SK-N-SH (cell line): ENCODE data around the gene SPOP. TPM values are rescaled to one million over a fixed set of nuclear protein-coding genes. Genes with fewer than 3 reads are reported as not detected.

Experiments
- CTCF ChIA-PET: fragments of 300-600, 350-600 bp; formaldehyde crosslinking; extraction: SDS; loops from one replicate; lab custom pipeline; 2021; lab: Yijun Ruan, JAX
- POLR2A ChIA-PET: fragments of 350-600 bp; sonication (Branson Sonifier 250); formaldehyde crosslinking; extraction: SDS; loops from one replicate; lab custom pipeline; 2020; ENCODE audit warnings: antibody characterized with exemption, inconsistent platforms; lab: Yijun Ruan, JAX
- DNase-seq: peaks from one replicate; pipeline ENCODE4 v3.0.0; 2012
- H2AFZ ChIP-seq: fragments of 200-600 bp; sonication (generic); 2 replicates; pipeline ENCODE4 v1.8.1; 2016; ENCODE audit warnings: antibody characterized with exemption, mild to moderate bottlenecking, low read depth
- H3F3A ChIP-seq: fragments of 200-600 bp; sonication (generic); replicated peaks from 2 replicates; pipeline ENCODE3; 2016; ENCODE audit warnings: antibody characterized with exemption, mild to moderate bottlenecking; ENCODE audit not compliant: insufficient read depth
- H3K27ac ChIP-seq, 2 experiments: fragments of 200-500 bp in 1 of 2; fragments of 200-600 bp in 1 of 2; sonication (Bioruptor generic) in 1 of 2; sonication (generic), shearing (Covaris generic) in 1 of 2; 2 replicates each; pipeline versions ENCODE4 v1.5.1 to v1.6.1; 2014 to 2016; ENCODE audit warnings: low read depth in 2 of 2, inconsistent platforms in 1 of 2, low read length in 1 of 2, mild to moderate bottlenecking in 1 of 2, mixed read lengths in 1 of 2
- H3K27me3 ChIP-seq: fragments of 200-600 bp; sonication (generic), shearing (Covaris generic); 2 replicates; pipeline ENCODE4 v1.6.1; 2016; ENCODE audit warnings: mixed run types; ENCODE audit not compliant: insufficient read depth
- H3K36me3 ChIP-seq, 2 experiments: fragments of 200-500 bp in 1 of 2; fragments of 200-600 bp in 1 of 2; sonication (Bioruptor generic) in 1 of 2; sonication (generic) in 1 of 2; replicated peaks in 1 of 2; 2 replicates each; pipeline versions ENCODE3 to v1.5.1; 2014 to 2016; ENCODE audit warnings: low read length in 1 of 2, mild to moderate bottlenecking in 1 of 2; ENCODE audit not compliant: insufficient read depth in 2 of 2, control insufficient read depth in 1 of 2
- H3K4me1 ChIP-seq, 2 experiments: fragments of 200-500 bp in 1 of 2; fragments of 200-600 bp in 1 of 2; sonication (Bioruptor generic) in 1 of 2; sonication (generic), shearing (Covaris generic) in 1 of 2; 2 replicates each; pipeline versions ENCODE4 v1.5.1 to v1.6.1; 2014 to 2016; ENCODE audit warnings: low read depth in 1 of 2, low read length in 1 of 2, mixed run types in 1 of 2; ENCODE audit not compliant: insufficient read depth in 2 of 2, control insufficient read depth in 1 of 2
- H3K4me2 ChIP-seq: fragments of 200-600 bp; sonication (generic), shearing (Covaris generic); 2 replicates; pipeline ENCODE4 v1.6.1; 2017; ENCODE audit warnings: mixed run types
- H3K4me3 ChIP-seq, 2 experiments: fragments of 200-500 bp in 1 of 2; fragments of 200-600 bp in 1 of 2; sonication (Bioruptor generic) in 1 of 2; sonication (generic), shearing (Covaris generic) in 1 of 2; 2 replicates each; pipeline versions ENCODE4 v1.5.1 to v1.8.1; 2014 to 2016; ENCODE audit warnings: low read depth in 2 of 2, inconsistent platforms in 1 of 2, low read length in 1 of 2, mild to moderate bottlenecking in 1 of 2, mixed read lengths in 1 of 2, moderate library complexity in 1 of 2
- H3K79me2 ChIP-seq: fragments of 200-600 bp; sonication (generic); 2 replicates; pipeline ENCODE4 v1.8.1; 2017; ENCODE audit warnings: mild to moderate bottlenecking; ENCODE audit not compliant: insufficient read depth
- H3K9ac ChIP-seq: fragments of 200-600 bp; sonication (generic); 2 replicates; pipeline ENCODE4 v1.6.1; 2017; ENCODE audit warnings: mixed run types
- H3K9me2 ChIP-seq: fragments of 200-600 bp; sonication (generic); 2 replicates; pipeline ENCODE4 v1.6.1; 2017; ENCODE audit warnings: mixed run types
- H3K9me3 ChIP-seq: fragments of 200-600 bp; sonication (generic); 2 replicates; pipeline ENCODE4 v1.6.1; 2017; ENCODE audit warnings: mixed run types, mild to moderate bottlenecking, moderate library complexity
- H4K20me1 ChIP-seq: fragments of 200-600 bp; sonication (generic); 2 replicates; pipeline ENCODE4 v1.6.1; 2017; ENCODE audit warnings: mild to moderate bottlenecking, mixed run types; ENCODE audit not compliant: insufficient read depth
- CHD2 ChIP-seq: fragments of 150-350 bp; IDR thresholded peaks from 2 replicates; pipeline ENCODE4 v1.6.1; 2018; ENCODE audit warnings: low read length; ENCODE audit not compliant: partially characterized antibody
- ELF1 ChIP-seq: IDR thresholded peaks from 2 replicates; pipeline ENCODE4 v1.4.0; 2012
- EP300 ChIP-seq, 2 experiments: IDR thresholded peaks; 2 replicates each; pipeline versions ENCODE4 v1.4.0 to v1.6.1; 2012; ENCODE audit warnings: borderline replicate concordance in 1 of 2, low read depth in 1 of 2, low read length in 1 of 2
- FOXJ3 ChIP-seq: sonication (generic); formaldehyde crosslinking; IDR thresholded peaks from 2 replicates; pipeline ENCODE4 v1.5.1; 2020; ENCODE audit warnings: mild to moderate bottlenecking, missing genetic modification reagents
- GABPA ChIP-seq: IDR thresholded peaks from 2 replicates; pipeline ENCODE4 v1.4.0; 2012; ENCODE audit warnings: low read depth, mild to moderate bottlenecking
- GATA2 ChIP-seq: sonication (generic); formaldehyde crosslinking; IDR thresholded peaks from 2 replicates; pipeline ENCODE4 v1.5.0; 2020; ENCODE audit warnings: mild to moderate bottlenecking, missing genetic modification reagents
- MEF2A ChIP-seq: IDR thresholded peaks from 2 replicates; pipeline ENCODE4 v1.4.0; 2012; ENCODE audit warnings: low read depth, borderline replicate concordance
- MXI1 ChIP-seq: IDR thresholded peaks from 2 replicates; pipeline ENCODE4 v1.6.1; 2012; ENCODE audit warnings: mild to moderate bottlenecking, low read depth, low read length, improper control_type of control experiment
- NFIC ChIP-seq: IDR thresholded peaks from 2 replicates; pipeline ENCODE4 v1.4.0; 2012; ENCODE audit warnings: borderline replicate concordance
- PBX3 ChIP-seq: IDR thresholded peaks from 2 replicates; pipeline ENCODE4; 2012
- POLR2AphosphoS5 ChIP-seq: IDR thresholded peaks from 2 replicates; pipeline ENCODE4 v1.6.1; 2012; ENCODE audit warnings: low read depth, low read length
- RCOR1 ChIP-seq: fragments of 150-350 bp; IDR thresholded peaks from 2 replicates; pipeline ENCODE4 v1.6.1; 2017; ENCODE audit warnings: antibody characterized with exemption, low read length
- REST ChIP-seq: IDR thresholded peaks from 2 replicates; pipeline ENCODE4 v1.6.1; 2012; ENCODE audit warnings: mild to moderate bottlenecking, low read depth, low read length, moderate library complexity
- RXRA ChIP-seq: IDR thresholded peaks from 2 replicates; pipeline ENCODE4 v1.4.0; 2012; ENCODE audit warnings: low read depth, mild to moderate bottlenecking, borderline replicate concordance
- SMC3 ChIP-seq: IDR thresholded peaks from 2 replicates; pipeline ENCODE4 v1.6.1; 2012; ENCODE audit warnings: low read depth, low read length, improper control_type of control experiment
- TAF1 ChIP-seq: IDR thresholded peaks from 2 replicates; pipeline ENCODE4 v1.6.1; 2012; ENCODE audit warnings: low read depth, mild to moderate bottlenecking, low read length, moderate library complexity, borderline replicate concordance
- TCF12 ChIP-seq: IDR thresholded peaks from 2 replicates; pipeline ENCODE4 v1.4.0; 2012
- TEAD4 ChIP-seq: IDR thresholded peaks from 2 replicates; pipeline ENCODE4 v1.4.0; 2012; ENCODE audit warnings: mild to moderate bottlenecking, borderline replicate concordance; ENCODE audit not compliant: insufficient read depth
- USF1 ChIP-seq: IDR thresholded peaks from 2 replicates; pipeline ENCODE4 v1.4.0; 2012; ENCODE audit warnings: low read depth, borderline replicate concordance
- USF2 ChIP-seq: fragments of 150-350 bp; IDR thresholded peaks from 2 replicates; pipeline ENCODE4 v1.6.1; 2017; ENCODE audit warnings: antibody characterized with exemption, low read length, low read depth, borderline replicate concordance
- WGBS: methylation state at CpG from one replicate; pipeline ENCODE4 v1.1.6; 2017; ENCODE audit warnings: low lambda C conversion rate; 5-methylcytosine and 5-hydroxymethylcytosine counted together
- polyA plus RNA-seq, 3 experiments: library from polyadenylated mRNA; depleted of rRNA; stranded (reverse); fragments of >200 nt; gene quantifications; 2 replicates each; pipeline ENCODE4 v1.2.3, GENCODE V29; 2012

Gene SPOP
- polyA plus RNA-seq, 1 of the 3 experiments (the other 2 are of a cell fraction), result 54.0 TPM

- ChIA-PET CTCF (no interaction called here), POLR2A (no interaction called here)
- no peaks in the 10 kb centered on the region for H4K20me1 ChIP-seq
- H3K4me3 ChIP-seq, result no peak overlapping the region
- WGBS, result 89% methylated on average over 3 of the region's 3 CpGs
- H3K79me2 ChIP-seq, result peaks cover 91% of the 10 kb centered on the region
- DNase-seq, result no peak
- H2AFZ ChIP-seq, result no peak overlapping the region
- H3K9me3 ChIP-seq, result no peaks in the 10 kb centered on the region
- peaks cover 0 to 33% of the 10 kb centered on the region in 2 experiments for H3K36me3 ChIP-seq
- H3K4me2 ChIP-seq, result no peak overlapping the region
- H3K9ac ChIP-seq, result no peak overlapping the region
- no peak for TF ChIP-seq RCOR1
- TF ChIP-seq, all 33 proteins: peak for 0
- H3K27me3 ChIP-seq, result no peaks in the 10 kb centered on the region
- H3K9me2 ChIP-seq, result no peaks in the 10 kb centered on the region
- H3K4me1 ChIP-seq, result peaks cover 0 to 30% of the 10 kb centered on the region in 2 experiments; a peak in 2 of 4 replicates
- no peak overlapping the region for H3K27ac ChIP-seq
- H3F3A ChIP-seq, result peaks cover 46% of the 10 kb centered on the region
These were observed 37.3 kb downstream of the SPOP start for GRCh38 chr17:49640556-49640955.

GRCh38 chr17:49638818-49639217 is 39.1 kb downstream of the SPOP start:
- ChIA-PET POLR2A (no interaction called here), CTCF (interaction anchor here (0.7 to 2.5 kb wide), 4 partner anchors 12 to 81 kb away, joined by 3 to 7 read pairs (median 4); no protein-coding TSS in a partner anchor)
- Histone ChIP-seq H3K27me3 (no peaks in the 10 kb centered on the region), H3K4me2 (no peak overlapping the region), H3F3A (peaks cover 42% of the 10 kb centered on the region), H3K4me3 (no peak overlapping the region), H2AFZ (no peak overlapping the region), H3K36me3 (peaks cover 0 to 28% of the 10 kb centered on the region in 2 experiments), H3K79me2 (peaks cover 82% of the 10 kb centered on the region), H3K4me1 (peaks cover 0 to 38% of the 10 kb centered on the region in 2 experiments; a peak in 2 of 4 replicates), H3K9me3 (no peaks in the 10 kb centered on the region), H3K9me2 (no peaks in the 10 kb centered on the region), H3K27ac (no peak overlapping the region), H4K20me1 (no peaks in the 10 kb centered on the region), H3K9ac (no peak overlapping the region)
- DNase-seq, result no peak
- 94% methylated on average over 5 of the region's 5 CpGs for WGBS
- TF ChIP-seq GATA2 (CRISPR knock-in tag) (no peak), TAF1 (no peak), PBX3 (no peak), EP300 (IDR thresholded peaks at IDR 0.05; ENCODE audit: borderline replicate concordance in 1 of 2, low read depth in 1 of 2, low read length in 1 of 2) (no peak), GABPA (no peak), RCOR1 (no peak), CHD2 (no peak), SMC3 (no peak), USF1 (no peak), MEF2A (no peak), POLR2AphosphoS5 (no peak), MXI1 (no peak), REST (no peak), FOXJ3 (CRISPR knock-in tag) (no peak), NFIC (no peak), TEAD4 (no peak), USF2 (no peak), RXRA (no peak), ELF1 (no peak), TCF12 (no peak)
- TF ChIP-seq, all 33 proteins: peak for 0
